Measurements from ENCODE around the gene WBP4. TPM values are rescaled to one million over a fixed set of nuclear protein-coding genes. Genes with fewer than 3 reads are reported as not detected.

The WBP4 gene
- total RNA-seq, 1 experiment from 2014 or later, result 14.5 TPM

DNA sequence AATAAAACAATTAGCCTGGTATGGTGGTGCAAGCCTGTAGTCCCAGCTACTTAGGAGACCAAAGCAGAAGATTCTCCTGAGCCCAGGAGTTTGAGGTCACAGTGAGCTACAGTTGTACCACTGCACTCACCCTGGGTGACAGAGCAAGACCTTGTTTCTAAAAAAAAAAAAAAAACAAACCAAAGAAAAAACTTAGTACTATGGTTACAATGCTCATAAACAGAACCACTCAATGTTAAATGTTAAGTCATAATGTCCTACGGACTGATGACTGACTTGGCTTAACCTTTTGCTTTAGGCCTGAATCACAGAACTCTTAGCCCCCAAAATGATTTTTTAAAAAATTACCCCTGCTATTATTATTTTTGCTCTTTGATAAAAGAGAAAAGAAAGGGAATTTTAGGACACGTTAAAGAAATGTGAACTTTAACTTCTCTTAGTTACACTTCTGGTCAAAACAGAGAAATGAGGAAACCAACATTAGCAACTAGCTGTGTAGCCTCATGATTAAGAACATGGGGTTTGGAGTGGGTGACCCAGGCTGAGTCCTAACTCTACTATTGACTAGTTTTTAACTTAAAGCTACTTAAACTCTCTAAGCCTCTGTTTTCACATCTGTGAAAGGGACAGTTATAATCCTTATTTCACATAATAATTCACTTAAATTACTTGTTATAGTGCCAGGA is 28.5 kb upstream of the WBP4 start:
- Histone ChIP-seq H3K9me2 (ENCODE audit: insufficient read depth) (no peaks in the 10 kb centered on the region), H3K27me3 (ENCODE audit: insufficient read depth, low read length) (no peaks in the 10 kb centered on the region), H3K9me3 (ENCODE audit: control insufficient read depth in 1 of 2, insufficient read depth in 1 of 2, low read depth in 1 of 2, low read length in 2 of 2) (no peaks in the 10 kb centered on the region), H3K4me3 (replicated peaks in 1 of 2; ENCODE audit: low read depth in 1 of 2, low read length in 2 of 2) (no peak overlapping the region), H3K79me2 (ENCODE audit: insufficient read depth, low read length) (peaks cover 1% of the 10 kb centered on the region; the same call in 1 of the 2 replicates), H4K20me1 (ENCODE audit: insufficient read depth) (no peaks in the 10 kb centered on the region), H3K4me2 (ENCODE audit: low read length) (no peak overlapping the region), H2AFZ (ENCODE audit: low read depth, low read length, poor library complexity, severe bottlenecking) (no peak overlapping the region), H3K27ac (ENCODE audit: low read depth, low read length) (no peak overlapping the region), H3K9ac (ENCODE audit: low read length) (no peak overlapping the region), H3K36me3 (ENCODE audit: control insufficient read depth in 1 of 2, insufficient read depth in 2 of 2, low read length in 2 of 2) (no peaks in the 10 kb centered on the region), H3K4me1 (ENCODE audit: control insufficient read depth in 1 of 2, insufficient read depth in 2 of 2, low read length in 2 of 2) (no peaks in the 10 kb centered on the region)
- RAD21 ChIA-PET (ENCODE audit: low non-redundant PET in 1 of 2, low total read pairs in 2 of 2, uncharacterized antibody in 2 of 2, unreplicated experiment in 2 of 2), result no interaction called here
- DNase-seq (ENCODE audit: low read depth, low spot score) (no peak), ATAC-seq (no peak)
- TF ChIP-seq EZH2phosphoT487 (IDR thresholded peaks at IDR 0.05; ENCODE audit: borderline replicate concordance) (no peak), TCF7L2 (IDR thresholded peaks at IDR 0.05; ENCODE audit: borderline replicate concordance, extremely low read depth, insufficient read depth, insufficient read length) (no peak), RAD21 (IDR thresholded peaks at IDR 0.05; ENCODE audit: low read depth) (no peak)
- TF ChIP-seq, protein P1, sequence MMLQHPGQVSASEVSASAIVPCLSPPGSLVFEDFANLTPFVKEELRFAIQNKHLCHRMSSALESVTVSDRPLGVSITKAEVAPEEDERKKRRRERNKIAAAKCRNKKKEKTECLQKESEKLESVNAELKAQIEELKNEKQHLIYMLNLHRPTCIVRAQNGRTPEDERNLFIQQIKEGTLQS (IDR thresholded peaks at IDR 0.05), result no peak
- POLR2A ChIA-PET, result interaction anchor here (0.7 kb wide), 1 partner anchor 39 kb away, joined by 3 read pairs; no protein-coding TSS in a partner anchor
- CTCF ChIA-PET, result no interaction called here
- BruUV-seq (replicated peaks), result no TSS peak
- intact Hi-C loops (cut with micrococcal nuclease), result no loop called here

- no peak for TF ChIP-seq CEBPB (IDR thresholded peaks at IDR 0.05; ENCODE audit: low read depth)
- TF ChIP-seq POLR2AphosphoS5 (IDR thresholded peaks at IDR 0.05; ENCODE audit: low read depth, low read length), result no peak
- no peak for TF ChIP-seq CBX3 (IDR thresholded peaks at IDR 0.05; ENCODE audit: low read depth)
- no peak for TF ChIP-seq TCF7L2 (IDR thresholded peaks at IDR 0.05; ENCODE audit: borderline replicate concordance, extremely low read depth, insufficient read depth, insufficient read length)
- no peak for TF ChIP-seq SIN3A (IDR thresholded peaks at IDR 0.05; ENCODE audit: low read depth)
- H3K36me3 ChIP-seq (ENCODE audit: control insufficient read depth in 1 of 2, insufficient read depth in 2 of 2, low read length in 2 of 2), result no peaks in the 10 kb centered on the region
- no peaks in the 10 kb centered on the region for H3K27me3 ChIP-seq (ENCODE audit: insufficient read depth, low read length)
- H3K9me3 ChIP-seq (ENCODE audit: control insufficient read depth in 1 of 2, insufficient read depth in 1 of 2, low read depth in 1 of 2, low read length in 2 of 2), result no peaks in the 10 kb centered on the region
- intact Hi-C loops (cut with micrococcal nuclease), result no loop called here
- no peaks in the 10 kb centered on the region for H3K4me1 ChIP-seq (ENCODE audit: control insufficient read depth in 1 of 2, insufficient read depth in 2 of 2, low read length in 2 of 2)
- H3K79me2 ChIP-seq (ENCODE audit: insufficient read depth, low read length), result peaks cover 6% of the 10 kb centered on the region; the same call in 1 of the 2 replicates
- ATAC-seq (no peak), DNase-seq (ENCODE audit: low read depth, low spot score) (no peak)
- no peak overlapping the region for H3K4me3 ChIP-seq (replicated peaks in 1 of 2; ENCODE audit: low read depth in 1 of 2, low read length in 2 of 2)
- H3K27ac ChIP-seq (ENCODE audit: low read depth, low read length), result no peak overlapping the region
- no peak overlapping the region for H3K4me2 ChIP-seq (ENCODE audit: low read length)
- no peaks in the 10 kb centered on the region for H4K20me1 ChIP-seq (ENCODE audit: insufficient read depth)
- RAD21 ChIA-PET (ENCODE audit: low non-redundant PET in 1 of 2, low total read pairs in 2 of 2, uncharacterized antibody in 2 of 2, unreplicated experiment in 2 of 2), result no interaction called here
- CTCF ChIA-PET, result no interaction called here
- POLR2A ChIA-PET, result no interaction called here
- H3K9me2 ChIP-seq (ENCODE audit: insufficient read depth), result no peaks in the 10 kb centered on the region
- H2AFZ ChIP-seq (ENCODE audit: low read depth, low read length, poor library complexity, severe bottlenecking), result no peak overlapping the region
- no TSS peak for BruUV-seq (replicated peaks)
- no peak overlapping the region for H3K9ac ChIP-seq (ENCODE audit: low read length)
Measured at GRCh38 chr13:41034382-41034781, 26.9 kb upstream of the WBP4 start.

All from HCT116 (cell line).